HG02642 (cell line): ENCODE results near the gene S100A5.

Experiments used
- ATAC-seq: cut with Tn5 transposase; IDR thresholded peaks from one replicate; pipeline ENCODE4 v1.9.1; 2021; ENCODE audit warnings: mild to moderate bottlenecking; ENCODE audit not compliant: unreplicated experiment, poor library complexity

The S100A5 gene

DNA sequence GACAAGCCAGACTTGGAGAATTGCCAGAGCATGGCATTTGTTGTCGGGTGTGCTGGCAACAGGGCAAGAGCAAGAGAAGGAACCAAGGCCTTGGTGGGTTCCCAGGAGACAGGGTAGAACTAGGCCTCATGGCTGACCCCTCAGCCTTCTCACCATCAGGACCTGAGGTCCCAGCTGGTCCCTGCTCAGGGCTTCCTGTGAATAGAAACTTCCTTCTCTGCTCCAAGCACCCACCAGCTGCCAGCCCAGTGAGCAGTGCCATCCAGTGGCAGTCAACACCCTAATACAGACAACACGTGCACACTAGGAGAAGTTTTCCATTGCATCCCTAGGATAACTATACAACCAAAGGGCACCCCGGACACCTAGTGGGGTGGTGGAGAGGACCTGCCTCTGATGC lies 27.7 kb downstream of the S100A5 start:
- ATAC-seq = no peak

DNA sequence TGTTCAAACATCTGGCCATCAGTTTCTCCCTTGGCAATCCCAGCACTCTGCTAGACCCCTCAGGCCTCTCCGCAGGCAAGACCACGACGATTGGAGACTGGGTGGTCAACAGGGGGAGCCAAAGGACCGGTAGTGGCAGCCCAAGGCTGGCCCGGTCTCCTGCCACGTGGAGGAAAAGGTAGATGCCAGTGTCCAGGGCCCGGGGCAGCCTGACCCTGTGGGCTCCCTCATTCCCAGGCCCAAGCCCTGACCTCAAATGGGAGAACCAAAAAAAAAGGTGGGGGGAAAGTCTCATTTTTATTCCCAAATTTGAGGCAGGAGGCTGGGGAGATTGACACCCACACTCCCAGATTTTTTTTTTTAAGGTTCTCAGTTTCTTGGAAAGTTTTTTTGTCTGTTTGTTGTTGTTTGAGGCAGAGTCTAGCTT lies 29.7 kb downstream of the S100A5 start:
- ATAC-seq = no peak

DNA sequence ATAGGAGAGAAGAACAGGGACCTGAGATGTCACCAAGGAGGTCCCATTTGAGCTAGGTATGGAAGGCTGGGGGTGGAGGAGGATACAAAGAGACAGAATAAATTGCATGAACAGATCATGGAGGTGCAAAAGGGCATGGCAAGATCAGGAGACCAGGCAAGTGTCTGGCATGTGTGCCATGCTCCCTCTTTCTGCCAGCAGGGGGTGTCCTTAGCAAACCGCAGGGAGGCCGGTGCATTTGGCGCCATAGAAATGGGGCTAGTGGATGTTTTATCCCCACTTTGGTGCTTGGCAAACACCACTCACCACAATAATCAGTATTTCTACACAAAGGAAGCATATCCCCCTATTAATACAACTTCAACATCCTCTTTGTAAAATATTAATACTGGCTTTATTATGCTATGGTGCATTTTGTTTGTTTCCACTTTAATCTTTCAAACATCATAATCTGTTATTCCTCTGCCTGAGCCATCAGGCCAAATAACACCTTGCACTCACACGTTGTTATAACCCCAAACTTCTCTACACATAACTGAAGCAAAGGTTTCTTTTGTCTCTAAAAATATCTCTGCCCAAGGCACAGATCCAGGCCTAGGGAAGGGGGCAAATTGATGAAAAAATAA lies 30.9 kb downstream of the S100A5 start:
- ATAC-seq = no peak

DNA sequence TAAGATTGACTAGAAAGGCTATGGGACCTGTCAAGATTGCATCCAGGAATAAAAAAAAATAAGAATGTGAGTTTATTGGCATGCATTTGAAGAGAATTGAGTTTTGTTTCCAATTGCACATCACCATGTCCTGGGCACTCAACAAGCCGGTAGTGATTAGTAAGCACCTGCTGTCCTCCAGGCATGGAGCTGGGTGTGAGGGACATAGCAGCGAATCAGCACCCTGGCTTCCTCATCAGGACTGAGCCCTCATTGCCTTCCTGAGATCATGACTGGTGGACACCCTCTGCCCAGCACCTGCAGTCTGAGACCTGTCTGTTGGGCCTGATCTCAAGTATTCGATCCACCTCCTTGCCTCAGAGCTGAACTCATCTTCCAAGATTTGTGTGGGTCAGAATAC lies 31.7 kb downstream of the S100A5 start:
- no peak for ATAC-seq

DNA sequence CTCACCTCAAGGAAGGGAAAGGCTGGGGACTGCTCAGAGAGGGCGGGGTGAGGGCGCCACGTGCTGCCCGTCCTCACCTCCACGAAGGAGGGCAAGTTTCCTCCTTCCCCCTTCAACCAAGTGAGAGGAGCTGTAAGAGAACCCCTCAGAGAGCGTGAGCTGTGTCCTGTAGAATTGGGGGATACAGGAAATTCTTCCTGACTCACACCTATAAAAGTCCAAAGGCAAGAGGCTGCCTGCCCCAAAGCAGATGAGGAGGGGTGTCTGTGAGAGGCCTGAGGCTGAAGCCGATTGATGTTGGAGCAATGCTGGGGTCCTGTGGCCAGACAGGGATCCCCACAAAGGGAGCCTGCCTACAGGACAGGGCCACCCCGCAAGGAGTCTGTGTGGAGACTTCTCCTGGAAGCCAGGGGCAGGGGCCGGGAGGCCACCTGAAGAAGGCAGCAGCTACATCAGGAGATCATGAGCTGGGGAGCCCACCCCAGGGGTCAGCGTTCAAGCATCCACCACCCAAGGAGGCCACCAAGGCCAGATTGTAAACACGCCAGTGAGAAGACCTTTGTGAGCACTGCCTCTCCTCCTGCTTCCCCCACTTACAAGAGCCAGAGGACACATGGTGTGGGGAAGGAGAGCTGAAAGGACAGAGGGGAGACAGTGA lies 32.7 kb downstream of the S100A5 start:
- no peak for ATAC-seq

DNA sequence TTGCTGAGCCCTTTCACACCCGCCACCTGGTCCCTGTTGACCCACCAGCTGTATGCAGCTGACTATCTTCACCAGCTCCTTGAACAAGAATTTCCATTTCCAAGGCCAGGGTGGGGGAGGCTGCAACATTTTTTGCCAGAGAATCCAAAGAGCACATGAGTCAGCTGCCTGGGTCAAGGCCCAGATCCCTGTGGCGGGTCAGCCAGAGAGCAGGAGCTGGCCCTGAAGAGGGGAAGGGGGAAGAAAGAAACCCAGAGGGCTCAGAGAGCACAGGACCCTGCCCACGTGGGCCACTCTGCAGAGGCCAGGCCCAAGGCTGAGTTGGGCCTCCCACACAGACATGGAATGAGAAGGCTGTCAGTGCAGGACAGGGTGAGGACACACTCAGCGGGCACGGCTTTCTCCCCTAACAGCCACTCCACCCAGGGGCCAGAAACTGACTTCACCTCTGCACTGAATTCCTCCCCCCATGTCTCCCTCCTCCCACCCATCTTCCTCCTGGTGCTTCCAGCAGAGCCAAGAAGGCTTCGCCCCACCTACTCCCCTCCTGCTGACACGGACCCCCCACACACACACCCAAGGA lies 33.8 kb downstream of the S100A5 start:
- no peak for ATAC-seq

DNA sequence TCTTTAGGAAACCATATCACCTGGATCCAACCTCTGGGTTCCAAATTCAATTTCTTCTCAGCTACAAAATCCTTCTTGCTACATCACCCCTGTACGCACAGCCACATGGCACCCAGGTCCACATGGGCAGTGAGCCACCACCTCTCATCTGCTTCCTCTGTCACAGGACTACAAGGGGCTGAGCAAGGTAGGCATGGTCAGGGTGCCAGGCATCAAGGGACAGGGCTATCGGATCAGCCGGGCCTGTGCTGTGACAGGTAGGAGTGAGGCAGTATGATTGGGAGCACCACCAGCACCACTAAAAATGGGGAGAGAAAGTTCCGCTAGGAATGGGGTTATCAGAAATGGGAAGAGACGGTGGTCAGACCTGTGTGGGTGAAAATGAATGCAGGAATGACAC lies 34.3 kb downstream of the S100A5 start:
- ATAC-seq = no peak

DNA sequence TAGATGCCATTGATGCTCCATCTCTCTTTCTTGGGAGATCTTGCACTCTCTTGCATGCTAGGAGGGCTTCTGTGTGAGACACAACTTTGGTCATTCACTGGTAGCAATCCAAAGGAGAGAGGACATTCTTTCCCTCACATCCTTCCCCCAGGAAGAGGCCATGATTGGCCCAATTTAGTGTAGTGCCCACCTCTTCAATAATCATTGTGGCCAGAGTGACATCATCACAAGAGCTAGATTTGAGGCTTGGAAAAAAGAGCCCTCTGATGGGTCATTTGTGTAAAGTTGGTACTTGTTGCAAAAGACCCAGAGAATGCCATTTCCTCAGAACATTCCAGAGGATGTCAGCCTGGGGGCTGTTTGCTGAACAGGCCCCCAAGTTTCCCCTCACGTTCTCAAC lies 35.2 kb downstream of the S100A5 start:
- no peak for ATAC-seq

DNA sequence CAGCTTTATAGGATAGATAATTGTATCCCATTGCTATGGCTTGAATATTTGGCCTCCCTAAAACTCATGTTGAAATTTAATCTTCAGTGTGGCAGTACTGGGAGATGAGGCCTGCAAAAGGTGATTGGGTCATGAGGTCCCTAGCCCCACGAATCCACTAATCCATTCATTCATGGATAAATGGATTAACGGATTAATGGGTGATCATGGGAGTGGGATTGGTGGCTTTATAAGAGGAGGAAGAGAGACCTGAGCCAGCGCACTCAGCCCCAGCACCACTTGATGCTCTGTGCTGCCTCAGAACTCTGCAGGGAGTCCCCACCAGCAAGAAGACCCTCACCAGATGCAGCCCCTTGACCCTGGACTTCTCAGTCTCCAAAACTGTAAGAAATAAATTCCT lies 37.0 kb downstream of the S100A5 start:
- no peak for ATAC-seq

DNA sequence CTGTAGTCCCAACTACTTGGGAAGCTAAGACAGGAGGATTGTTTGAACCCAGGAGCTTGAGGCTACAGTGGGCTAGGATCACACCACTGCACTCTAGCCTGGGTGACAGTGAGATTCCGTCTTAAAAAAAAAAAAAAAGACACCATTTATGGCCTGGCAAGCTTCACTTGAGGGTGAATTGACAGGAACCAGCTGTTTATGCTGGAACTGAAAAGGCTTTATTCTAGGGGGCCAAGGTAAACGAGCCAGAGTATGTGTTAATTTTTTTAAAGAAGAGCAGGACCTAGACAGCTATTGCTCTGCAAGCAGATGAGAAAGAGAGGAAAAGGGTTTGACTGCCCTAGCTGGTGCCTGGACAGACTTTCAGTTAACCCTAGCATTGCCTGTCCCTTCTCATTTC lies 42.0 kb downstream of the S100A5 start:
- ATAC-seq = no peak

DNA sequence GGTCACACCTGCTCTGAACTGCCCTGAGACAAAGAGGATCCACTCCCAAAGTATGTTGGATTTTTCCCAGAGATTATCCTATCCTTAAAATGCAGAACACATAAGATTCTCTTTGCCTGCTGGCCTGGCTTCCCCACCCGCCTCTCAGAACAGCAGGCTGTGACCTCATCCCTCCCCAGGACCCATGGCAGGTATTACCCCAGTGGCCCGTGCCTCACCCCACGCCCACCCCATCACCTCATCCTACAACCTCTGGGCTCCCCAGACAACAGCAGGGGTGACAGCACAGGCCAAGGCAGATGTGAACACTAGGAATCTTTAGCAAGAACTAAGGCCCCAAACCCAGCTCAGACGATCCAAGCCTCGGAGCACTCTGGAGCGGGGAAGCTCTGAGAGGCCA lies 45.2 kb downstream of the S100A5 start:
- ATAC-seq = no peak

DNA sequence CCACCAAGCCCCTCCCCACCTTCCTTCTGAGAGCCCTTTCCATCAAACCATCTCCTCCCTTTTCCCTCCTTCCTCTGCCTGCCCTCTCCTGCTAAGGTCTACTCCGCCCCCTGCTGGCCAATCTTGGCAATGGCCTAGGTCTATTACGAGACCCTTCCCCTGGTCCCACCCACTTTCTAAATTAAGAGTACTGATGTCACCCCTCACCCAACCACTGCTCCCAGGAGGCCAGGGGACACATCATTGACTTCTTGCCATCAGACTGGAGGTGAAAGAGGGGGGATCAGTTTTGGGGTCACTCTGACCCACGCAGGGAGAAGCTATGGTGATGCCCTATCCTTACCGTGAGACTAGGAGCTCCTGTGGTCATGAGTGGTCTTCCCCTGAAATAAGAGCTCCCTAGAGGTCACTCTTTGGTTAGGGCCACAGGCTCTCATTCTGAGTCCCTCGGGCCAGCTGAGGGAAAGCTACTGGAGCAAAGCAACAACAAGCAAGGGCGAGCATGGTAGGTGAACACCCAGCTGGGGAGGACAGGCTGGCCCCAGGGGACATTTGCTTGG lies 45.7 kb downstream of the S100A5 start:
- no peak for ATAC-seq

DNA sequence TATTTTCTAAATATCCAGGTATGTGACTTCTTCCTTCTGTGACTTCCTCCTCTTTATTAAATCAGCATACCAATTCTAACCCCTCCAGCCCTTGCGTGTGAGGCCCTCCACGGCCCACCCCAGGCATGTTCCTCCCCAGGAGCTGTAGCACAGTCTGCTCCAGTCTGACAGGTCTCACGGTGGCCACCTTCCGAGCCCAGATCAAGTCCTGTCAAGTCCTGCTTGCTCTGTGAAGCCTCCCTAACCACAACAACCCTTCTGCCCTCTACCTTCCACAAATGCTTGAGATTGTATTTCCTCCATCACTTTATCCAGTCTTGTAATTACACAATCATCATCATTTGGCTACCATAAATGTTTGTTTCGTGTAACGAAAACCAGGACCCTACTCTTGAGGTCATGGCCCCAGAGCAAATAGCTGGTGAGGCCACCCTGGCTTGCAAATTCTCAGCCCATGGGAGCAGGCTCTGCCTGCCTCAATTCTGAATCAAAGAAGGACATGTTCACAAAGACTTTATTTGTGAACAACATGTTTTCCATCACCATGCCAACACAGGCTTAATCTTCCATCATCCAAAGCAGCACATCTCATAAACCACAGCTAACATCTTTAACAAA lies 47.3 kb downstream of the S100A5 start:
- no peak for ATAC-seq

DNA sequence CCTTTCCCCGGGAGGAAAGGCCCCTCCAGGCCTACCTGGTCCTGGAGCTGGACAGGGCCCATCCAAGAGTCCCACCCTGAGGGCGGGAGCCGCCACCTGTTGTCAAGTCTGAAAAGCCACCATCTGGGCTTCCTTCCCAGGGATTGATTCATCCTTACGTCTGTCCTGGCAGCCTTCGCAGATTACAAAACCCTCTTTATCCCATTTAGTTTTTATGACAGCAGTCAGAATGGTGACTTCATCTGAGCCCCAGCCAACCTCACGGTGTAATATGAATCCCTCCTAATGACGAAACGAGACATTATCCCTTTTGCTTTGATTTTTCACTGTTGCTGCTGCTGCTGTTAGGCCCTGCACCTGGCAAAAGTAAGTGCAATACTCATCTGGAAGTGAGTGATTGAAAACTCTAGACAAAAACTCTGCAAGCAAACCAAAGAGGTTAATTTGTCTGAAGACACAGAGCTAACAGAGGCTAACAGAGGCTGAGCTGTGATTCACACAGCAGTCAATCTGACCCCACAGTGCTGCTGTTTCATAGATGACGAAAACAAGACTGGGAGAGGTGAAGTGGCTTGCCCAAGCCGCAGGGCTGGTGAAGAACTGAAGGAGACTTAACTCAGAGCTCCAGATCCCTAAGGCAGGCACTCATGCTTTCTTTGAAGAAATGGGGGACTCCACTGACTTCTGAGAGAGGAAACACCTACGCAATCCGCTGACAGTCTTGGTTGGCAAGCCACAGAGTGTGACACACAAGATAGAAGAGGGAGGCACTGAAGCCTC lies 50.3 kb downstream of the S100A5 start:
- no peak for ATAC-seq

DNA sequence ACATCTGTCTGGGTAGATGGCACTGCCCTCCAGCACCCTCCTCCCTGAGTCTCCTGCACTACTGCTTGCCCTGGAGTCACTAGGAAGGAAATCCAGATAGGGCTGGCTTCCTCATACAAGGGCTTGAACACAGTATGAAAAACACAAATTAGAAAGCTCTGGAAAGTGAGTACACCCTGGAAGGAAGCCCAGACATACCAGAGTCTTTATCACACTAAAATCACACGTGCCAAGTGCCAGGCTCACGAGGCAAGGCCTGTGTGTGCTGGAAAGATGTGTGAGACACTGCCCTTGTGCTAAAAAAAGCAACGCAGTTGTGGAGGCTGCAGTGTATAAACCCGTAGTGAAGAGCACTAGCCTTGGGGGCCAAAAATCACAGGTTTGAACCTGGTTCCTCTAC lies 52.0 kb downstream of the S100A5 start:
- ATAC-seq = no peak

DNA sequence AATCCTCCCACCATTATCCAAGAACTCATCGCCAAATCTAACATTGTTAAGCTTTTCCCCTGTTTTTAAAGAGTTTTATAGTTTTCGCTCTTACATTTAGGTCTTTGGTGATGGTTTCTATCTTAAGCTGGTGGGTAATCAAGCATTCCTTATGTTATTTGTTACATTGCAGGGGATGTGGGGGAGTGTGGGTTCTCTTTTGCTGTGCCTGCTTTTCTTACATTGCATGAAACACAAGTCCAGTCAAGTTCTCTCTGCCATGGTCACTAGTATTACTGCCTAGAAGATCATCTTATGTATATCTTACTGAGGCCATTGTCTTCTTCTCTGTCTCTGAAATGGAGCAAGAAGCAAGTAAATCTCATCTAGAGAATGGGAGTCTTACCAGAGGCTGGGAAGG lies 53.0 kb downstream of the S100A5 start:
- ATAC-seq = no peak
